GM18861 (cell line): Measurements from ENCODE around the gene CDK5RAP1.
"Not testable (repeated sequence)": the region's sequence is repeated elsewhere in the genome, so short reads cannot be mapped to it uniquely, and the experiment has no call there.

Source experiments
- ATAC-seq: cut with Tn5 transposase; IDR thresholded peaks from one replicate; pipeline ENCODE4 v1.9.1; 2021; ENCODE audit not compliant: unreplicated experiment

The CDK5RAP1 gene

GRCh38 chr20:33419140-33419974 lies 18.0 kb upstream of the CDK5RAP1 start:
- no peak for ATAC-seq

GRCh38 chr20:33418033-33418432 lies 16.7 kb upstream of the CDK5RAP1 start:
- ATAC-seq, result no peak

GRCh38 chr20:33415948-33416347 lies 14.6 kb upstream of the CDK5RAP1 start:
- no peak for ATAC-seq

GRCh38 chr20:33412484-33412838 lies 11.1 kb upstream of the CDK5RAP1 start:
- ATAC-seq, result no peak

GRCh38 chr20:33411711-33412483 lies 10.6 kb upstream of the CDK5RAP1 start:
- no peak for ATAC-seq

GRCh38 chr20:33411242-33411641 lies 9.9 kb upstream of the CDK5RAP1 start:
- ATAC-seq, result no peak

GRCh38 chr20:33410081-33410742 lies 8.9 kb upstream of the CDK5RAP1 start:
- ATAC-seq, result no peak

GRCh38 chr20:33408716-33409654 lies 7.7 kb upstream of the CDK5RAP1 start:
- ATAC-seq, result peak; percentile 61

- no peak for ATAC-seq
These were observed 7.0 kb upstream of the CDK5RAP1 start for GRCh38 chr20:33408313-33408712.

- no peak for ATAC-seq
These were observed 6.5 kb upstream of the CDK5RAP1 start for GRCh38 chr20:33407796-33408195.

- ATAC-seq, result no peak
These were observed 5.9 kb upstream of the CDK5RAP1 start for GRCh38 chr20:33407251-33407650.

- ATAC-seq, result no peak
These were observed 3.0 kb upstream of the CDK5RAP1 start for GRCh38 chr20:33404281-33404680.

- ATAC-seq, result no peak
These were observed 626 bp upstream of the CDK5RAP1 start for GRCh38 chr20:33401921-33402369.

GRCh38 chr20:33400812-33401183 lies 521 bp downstream of the CDK5RAP1 start:
- ATAC-seq, result no peak

GRCh38 chr20:33399924-33400323 lies 1.4 kb downstream of the CDK5RAP1 start:
- no peak for ATAC-seq

- ATAC-seq, result no peak
These were observed 6.6 kb downstream of the CDK5RAP1 start for GRCh38 chr20:33394718-33395117.

- ATAC-seq, result no peak
These were observed 7.7 kb downstream of the CDK5RAP1 start for GRCh38 chr20:33393609-33394008.

GRCh38 chr20:33391722-33392415 lies 9.4 kb downstream of the CDK5RAP1 start:
- ATAC-seq, result no peak

- not testable (repeated sequence) for ATAC-seq
These were observed 12.0 kb downstream of the CDK5RAP1 start for GRCh38 chr20:33389326-33389725.

GRCh38 chr20:33388268-33388667 lies 13.1 kb downstream of the CDK5RAP1 start:
- no peak for ATAC-seq
